Cerebellar cortex (tissue), 1 donor: ENCODE data around the gene CHADL.
"Not testable (repeated sequence)": the region's sequence is repeated elsewhere in the genome, so short reads cannot be mapped to it uniquely, and the experiment has no call there.

Source experiments
- DNase-seq: peaks from one replicate; pipeline ENCODE4 v3.0.0-alpha.2; 2015; ENCODE audit warnings: low spot score

The CHADL gene

DNA sequence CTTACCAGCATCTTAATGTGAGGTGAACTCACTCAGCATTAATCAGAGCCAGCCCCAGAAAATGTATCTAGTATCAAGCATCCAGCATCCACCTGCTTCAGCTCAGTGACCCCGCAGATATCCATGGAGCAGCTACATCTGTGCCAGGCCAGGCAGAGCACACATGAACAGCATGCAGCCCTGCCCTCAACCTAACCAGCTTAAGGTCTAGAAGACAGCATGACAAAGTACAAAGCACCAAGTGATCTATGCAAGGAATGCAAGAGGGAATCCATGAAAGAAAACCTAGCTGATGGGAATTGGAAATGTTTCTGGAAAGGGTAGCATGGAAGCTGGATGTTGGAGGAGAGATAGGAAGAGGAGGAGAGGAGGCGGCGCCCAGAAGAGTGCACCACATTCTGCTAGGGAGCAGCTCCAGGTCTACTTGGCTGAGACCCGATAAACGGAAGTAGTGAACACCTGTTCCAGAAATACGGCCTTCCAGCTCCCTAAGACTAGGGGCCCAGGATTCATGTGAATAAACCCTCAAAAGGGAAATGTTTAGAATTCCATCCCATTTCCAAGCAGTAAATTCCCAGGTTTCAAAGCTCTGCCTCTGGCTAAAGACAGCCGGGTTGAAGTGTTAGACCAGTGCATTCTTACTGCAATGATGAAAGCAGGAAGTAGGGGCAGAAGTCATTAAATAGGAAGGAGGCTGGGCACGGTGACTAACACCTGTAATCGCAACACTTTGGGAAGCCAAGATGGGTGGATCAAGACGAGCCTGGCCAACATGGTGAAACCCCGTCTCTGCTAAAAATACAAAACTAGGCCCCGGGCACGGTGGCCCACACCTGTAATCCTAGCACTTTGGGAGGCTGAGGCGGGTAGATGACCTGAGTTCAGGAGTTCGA, 59.1 kb downstream of the CHADL start:
- peak; percentile 78 for DNase-seq

DNA sequence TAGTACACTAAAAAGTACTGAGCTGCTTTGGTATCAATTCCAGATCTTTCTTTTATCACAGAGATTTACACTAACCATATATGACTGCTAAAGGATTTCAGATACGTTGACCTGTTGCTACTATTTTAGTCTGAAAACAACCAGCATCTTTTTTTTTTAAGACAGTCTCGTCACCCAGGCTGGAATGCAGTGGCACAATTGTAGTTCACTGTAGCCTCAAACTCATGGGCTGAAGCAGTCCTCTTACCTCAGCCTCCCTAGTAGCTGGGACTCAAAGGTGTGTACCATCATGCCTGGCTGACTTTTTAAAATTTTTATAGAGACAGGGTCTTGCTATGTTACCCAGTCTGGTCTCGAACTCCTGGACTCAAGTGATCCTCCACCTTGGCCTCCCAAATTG, 59.8 kb downstream of the CHADL start:
- DNase-seq: no peak

DNA sequence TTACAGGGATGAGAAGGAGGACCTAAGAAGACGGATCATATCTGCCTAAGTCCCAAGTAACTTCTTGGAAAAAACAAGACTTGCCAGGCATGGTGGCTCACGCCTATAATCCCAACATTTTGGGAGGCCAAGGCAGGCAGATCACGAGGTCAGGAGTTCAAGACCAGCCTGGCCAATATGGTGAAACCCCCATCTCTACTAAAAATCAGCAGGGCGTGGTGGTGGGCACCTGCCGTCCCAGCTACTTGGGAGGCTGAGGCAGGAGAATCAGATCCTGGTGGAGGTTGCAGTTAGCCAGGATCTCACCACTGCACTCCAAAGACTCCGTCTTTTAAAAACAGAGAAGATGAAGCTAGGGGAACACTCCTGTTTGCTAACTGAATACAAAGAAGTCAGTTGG, 60.4 kb downstream of the CHADL start:
- not testable (repeated sequence) for DNase-seq
